Activated CD4-positive, alpha-beta T cell treated with anti-CD3 and anti-CD28 coated beads, Interleukin-10, Interleukin-2, amounts not matched to agents 100 ng/mL and 50 ng/mL, durations not matched to agents 16 hours and 8 hours (primary cell): ENCODE measurements around the gene RIT2.
"Not testable (repeated sequence)": the region's sequence is repeated elsewhere in the genome, so short reads cannot be mapped to it uniquely, and the experiment has no call there.

Source experiments
- DNase-seq: peaks from one replicate; pipeline ENCODE4 v3.0.0-alpha.2; 2020

The RIT2 gene

DNA sequence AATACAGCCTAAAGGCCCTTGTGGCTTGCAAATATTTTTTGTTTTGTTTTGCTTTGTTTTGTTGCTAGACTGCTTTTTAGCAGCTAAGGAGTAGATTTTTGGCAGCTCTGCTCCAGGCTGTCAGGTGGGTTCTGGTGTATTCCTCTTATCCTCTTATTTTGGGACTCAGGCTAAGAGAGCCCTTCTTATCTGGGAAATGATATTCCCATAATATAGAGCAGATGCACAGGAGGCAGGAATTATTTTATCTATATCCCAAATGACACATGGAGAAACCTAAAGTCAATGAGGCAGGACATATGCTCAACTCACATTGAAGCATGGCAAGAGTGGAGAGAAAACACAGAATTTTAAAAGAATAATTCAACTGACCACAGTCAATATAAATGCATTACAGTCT is 369.6 kb downstream of the RIT2 start:
- DNase-seq: no peak

DNA sequence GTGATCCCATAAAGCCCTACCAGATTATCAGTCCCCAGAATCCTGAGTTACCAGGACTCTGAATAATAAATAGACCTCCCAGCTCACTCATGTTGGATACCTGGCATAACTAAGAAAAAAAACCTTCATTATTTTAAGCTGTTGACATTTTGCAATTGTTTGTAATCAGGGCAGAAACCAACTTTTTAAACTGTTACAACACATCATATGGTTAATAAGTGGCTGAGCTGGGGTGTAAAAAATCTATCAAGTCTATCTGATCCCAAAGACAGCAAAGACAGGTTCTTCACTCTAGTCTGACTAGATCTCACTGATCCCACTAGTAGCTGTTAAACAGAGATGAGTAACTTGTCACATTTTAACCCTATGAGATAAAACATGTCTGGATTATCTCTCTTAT is 370.3 kb downstream of the RIT2 start:
- DNase-seq: no peak

DNA sequence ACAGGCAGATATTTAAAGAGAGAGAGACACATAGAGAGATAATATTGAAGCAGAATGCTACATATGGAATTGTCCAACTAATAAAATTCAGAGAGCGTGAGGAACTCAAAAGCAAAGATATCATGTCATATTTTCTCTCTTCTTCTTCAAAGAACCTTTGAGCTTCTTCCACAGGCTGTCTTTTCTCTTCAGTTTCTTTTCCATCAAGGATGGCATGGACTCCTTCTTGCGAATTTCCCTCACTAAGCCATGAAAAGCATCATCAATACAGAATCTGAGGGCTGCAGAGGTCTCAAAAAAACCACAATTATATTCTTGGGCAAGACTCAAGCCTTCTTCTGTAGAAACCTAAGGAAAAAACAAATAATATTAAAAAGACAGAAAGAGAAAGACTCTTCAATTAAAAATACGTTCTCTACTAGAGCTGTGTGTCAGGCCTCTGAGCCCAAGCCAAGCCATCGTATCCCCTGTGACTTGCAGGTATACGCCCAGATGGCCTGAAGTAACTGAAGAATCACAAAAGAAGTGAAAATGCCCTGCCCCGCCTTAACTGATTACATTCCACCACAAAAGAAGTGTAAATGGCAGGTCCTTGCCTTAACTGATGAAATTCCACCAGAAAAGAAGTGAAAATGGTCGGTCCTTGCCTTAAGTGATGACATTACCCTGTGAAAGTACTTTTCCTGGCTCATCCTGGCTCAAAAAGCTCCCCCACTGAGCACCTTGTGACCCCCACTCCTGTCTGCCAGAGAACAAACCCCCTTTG is 371.9 kb downstream of the RIT2 start:
- no peak for DNase-seq

DNA sequence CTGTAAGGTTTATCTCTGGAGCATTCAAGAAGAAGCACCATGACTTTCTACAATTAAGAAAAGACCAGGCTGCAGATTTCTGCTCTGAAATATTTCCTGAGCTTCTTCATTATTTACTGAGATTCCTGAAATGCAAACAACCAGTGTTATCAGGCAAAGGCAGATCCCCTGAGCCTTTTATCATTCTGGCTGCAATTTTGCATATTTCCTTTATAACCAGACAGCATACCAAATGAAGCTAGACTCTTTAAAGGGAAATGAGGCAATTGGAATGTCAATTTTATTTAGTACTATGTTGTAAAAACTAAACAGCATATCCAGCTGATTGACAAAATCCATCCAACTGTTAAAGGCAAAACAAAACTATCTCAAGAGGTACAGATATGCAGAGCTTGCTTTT is 372.5 kb downstream of the RIT2 start:
- DNase-seq: no peak

DNA sequence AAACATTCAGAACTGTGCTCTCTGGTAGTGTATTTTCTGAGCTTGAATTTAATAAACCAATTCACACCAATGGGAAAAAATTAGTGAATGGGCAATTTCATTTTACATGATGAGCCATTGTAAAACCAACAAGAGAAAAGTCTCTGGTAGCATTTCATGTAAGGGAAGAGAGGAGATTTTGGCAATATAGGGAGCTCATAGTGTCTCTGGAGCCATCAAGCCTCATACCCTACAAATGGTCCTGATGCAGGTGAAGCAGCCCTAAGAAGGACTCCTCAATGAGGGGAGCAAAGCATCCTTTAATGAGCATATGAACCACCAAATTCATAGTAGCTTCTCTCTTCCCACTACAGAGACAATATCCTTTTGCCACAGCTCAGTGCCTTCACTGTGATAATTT is 373.0 kb downstream of the RIT2 start:
- no peak for DNase-seq

DNA sequence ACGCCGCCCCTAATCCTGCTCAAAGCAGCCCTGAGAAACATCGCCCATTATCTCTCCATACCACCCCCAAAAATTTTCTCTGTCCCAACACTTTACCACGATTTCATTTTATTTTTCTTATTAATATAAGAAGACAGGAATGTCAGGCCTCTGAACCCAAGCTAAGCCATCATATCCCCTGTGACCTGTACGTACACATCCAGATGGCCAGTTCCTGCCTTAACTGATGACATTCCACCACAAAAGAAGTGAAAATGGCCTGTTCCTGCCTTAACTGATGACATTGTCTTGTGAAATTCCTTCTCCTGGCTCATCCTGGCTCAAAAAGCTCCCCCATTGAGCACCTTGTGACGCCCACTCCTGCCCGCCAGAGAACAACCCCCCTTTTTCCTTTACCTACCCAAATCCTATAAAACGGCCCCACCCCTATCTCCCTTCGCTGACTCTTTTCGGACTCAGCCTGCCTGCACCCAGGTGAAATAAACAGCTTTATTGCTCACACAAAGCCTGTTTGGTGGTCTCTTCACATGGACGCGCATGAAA is 373.6 kb downstream of the RIT2 start:
- DNase-seq: not testable (repeated sequence)

DNA sequence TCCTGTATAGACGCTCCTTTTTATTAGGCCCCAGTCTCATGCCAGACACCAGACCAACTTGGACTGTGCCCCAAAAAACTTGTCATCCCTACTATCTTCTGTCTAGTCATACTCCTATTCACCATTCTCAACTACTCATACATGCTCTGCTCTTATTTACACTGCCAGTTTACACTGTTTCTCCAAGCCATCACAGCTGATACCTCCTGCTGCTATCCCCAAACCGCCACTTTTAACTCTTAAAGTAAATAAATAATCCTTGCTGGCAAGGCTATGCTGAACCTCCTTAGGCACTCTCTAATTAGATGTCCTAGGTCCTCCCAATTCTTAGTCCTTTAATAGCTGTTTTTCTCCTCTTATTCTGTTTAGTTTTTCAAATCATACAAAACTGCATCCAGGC is 374.2 kb downstream of the RIT2 start:
- not testable (repeated sequence) for DNase-seq

DNA sequence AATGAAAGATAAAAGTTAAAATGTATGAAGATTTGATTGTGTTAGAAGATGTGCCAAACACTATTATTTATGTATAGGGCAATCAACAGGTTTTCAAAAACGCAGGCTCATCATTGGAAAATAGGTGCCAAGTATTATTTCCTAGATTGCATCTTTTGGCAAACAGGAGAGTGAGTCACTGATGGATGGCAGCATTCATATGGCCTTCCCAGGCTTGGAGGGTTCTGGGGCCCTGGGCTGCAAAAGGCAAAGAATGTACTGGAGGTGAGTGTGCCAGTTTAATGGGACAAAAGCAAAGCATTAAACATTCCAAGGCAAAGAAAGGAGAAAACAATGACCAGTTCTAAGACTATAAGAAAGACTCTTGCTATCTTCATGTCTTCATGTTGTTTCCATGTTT is 379.4 kb downstream of the RIT2 start:
- no peak for DNase-seq

DNA sequence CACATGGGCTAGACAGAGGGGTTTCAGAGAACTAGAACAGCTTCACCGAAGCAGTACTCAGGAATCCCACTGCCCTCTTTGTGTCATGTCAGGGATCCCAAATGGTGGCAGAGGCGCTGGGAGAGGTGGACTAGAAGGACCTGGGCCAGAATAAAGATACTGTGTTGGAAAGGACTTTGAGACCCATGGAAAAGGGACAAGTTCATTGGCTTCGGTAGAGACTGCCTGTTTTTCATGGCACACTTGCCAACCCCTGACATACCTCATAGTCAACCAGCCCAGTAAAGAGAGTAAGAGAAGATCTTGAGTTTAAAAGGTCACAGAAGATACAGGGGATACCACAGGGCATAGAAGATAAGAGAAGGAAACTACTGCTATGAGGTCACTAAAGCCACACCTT is 381.0 kb downstream of the RIT2 start:
- DNase-seq: no peak

DNA sequence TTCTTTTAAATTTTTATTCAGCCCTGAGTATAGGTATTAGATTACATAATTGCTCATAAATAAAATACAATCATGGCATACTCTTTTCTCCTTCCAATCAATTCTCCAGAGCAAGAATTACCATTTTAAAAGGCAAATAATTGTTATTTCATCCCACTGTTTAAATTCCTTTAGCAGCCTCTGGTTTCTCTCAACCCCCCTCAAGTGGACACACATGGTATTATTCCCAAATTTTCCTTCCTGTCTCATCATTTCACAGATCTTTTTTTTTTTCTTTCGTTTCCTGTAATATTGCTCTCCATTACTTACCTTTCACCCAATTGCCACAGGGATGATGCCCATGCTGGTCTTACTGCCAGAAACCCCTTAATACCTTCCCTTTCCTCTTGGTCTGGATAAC is 385.2 kb downstream of the RIT2 start:
- no peak for DNase-seq

DNA sequence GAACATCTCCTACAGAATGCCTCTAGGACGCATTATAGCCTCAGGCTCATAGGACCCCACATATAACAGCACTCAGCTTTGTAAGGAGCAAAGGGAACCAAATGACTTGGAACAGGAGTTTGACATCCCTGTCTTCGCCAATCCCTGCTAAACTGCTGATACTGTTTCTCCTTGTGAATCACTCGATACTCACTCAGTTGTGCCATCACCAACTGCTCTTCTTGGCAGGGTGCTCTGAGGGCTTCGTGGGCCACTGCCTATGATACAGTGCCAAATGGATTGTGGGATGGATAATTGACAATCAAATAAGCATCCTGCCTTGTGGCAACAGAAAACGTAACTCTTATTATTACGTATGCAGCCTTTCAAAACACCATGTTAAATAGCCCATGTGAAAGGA is 396.3 kb downstream of the RIT2 start:
- no peak for DNase-seq

DNA sequence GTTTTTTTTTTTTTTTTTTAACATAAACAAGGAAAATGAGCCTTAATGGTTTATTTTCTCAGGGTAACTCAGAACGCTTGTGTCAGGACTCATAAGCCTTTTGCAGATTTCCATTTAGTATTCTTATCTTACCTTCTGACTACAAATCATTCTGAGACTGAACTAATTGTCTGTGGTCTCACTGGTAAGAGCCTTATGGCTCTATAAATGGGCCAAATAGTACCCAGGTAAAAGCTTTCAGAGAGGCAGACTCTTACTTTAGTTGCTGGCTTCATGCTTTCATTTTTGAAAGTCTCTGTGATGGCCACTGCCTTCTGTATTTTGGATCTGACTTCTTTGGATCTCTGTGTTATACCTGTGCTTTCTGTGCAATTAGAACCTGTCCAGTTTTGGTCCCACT is 403.4 kb downstream of the RIT2 start:
- DNase-seq: no peak

DNA sequence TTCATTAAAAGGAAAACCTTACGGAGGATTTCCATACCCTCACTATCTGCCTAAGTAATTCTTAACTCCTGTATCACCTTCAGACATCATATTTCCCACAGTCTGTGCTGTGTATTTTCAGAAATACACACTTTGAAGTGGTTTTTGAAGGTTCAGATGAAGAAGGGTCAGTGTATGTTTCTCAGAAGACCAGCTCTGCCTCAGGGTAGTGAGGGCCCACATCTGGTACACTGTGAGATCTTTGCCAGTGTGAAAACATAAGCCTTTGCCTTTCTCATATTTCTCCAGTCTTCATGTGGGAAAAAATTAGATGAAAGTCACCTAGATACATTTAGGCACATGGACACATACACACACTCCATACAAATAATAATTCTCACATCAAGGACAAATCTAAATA is 408.4 kb downstream of the RIT2 start:
- DNase-seq: no peak

DNA sequence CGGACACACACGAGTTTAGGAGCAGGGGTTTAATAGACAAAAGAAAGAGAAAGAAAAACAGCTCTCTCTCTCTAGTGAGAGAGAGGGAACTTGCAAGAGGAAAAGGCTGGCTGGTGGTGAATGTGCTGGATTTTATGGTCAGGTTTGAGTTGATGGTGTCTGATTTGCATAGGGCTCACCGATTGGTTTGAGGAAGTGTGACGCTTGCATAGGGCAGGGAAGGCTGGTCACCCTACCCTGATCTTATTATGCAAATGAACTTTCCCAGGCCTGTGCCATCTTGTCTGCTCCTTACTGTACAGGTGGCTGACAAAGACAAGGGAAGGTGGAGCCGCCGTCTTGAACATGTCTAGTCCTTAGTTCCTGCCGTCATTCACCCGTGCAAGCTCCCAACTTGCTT is 408.9 kb downstream of the RIT2 start:
- no peak for DNase-seq

DNA sequence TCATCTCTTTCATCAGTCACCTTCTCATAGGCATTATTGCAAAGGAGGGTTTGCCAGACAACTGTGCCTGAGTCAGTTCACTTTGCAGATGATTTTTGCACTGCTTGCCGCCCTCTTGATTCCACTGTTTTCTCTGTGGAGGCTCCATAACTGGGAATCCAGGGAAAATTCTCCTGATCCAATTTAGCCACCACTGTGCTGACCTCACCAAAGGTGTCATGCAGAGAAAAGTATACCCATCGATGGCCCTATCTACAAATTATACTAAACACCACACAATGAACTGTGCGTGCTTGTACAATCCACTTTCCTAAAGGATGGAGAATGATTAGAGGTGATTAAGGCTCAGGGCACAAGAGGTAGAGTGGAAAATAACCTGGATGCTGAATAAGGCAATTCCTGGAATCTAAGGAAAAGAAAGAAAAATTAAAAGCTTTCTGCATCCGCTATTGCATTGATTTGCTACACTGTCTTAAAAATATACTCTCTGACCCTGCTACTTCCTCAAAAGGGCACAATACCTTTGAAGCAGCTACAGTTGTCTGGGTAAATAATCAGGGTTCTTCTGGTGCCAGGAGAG is 409.4 kb downstream of the RIT2 start:
- no peak for DNase-seq
